ENCODE data around the gene OR8G5.
"Not testable (repeated sequence)": the region's sequence is repeated elsewhere in the genome, so short reads cannot be mapped to it uniquely, and the experiment has no call there.

Gene OR8G5

DNA sequence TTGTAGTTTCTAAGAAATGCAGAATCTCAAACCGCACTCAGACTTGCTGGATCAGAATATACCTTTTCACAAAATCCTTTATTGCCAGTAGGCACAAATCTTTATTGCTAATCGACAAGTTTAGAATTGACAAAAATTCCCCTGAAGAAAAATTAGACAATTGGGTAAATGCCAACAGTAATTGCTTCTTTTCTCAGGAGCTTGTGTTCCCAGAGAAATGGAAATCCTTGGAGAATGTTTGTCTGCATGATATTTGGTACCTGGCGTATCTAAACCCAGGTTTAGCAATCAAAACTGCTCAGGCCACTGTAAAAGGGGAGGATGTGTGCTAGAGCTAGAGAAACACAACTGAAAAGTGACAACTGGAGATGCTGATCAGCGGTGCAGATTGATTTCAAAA lies at the start of gene OR8G5:
TSS of gene OR8G5 (plus strand) at position 301 of the 400 bp plus-strand sequence. CDS start 8,556 bp downstream, outside the sequence.
- no peak for DNase-seq (ENCODE audit: low read depth)

DNA sequence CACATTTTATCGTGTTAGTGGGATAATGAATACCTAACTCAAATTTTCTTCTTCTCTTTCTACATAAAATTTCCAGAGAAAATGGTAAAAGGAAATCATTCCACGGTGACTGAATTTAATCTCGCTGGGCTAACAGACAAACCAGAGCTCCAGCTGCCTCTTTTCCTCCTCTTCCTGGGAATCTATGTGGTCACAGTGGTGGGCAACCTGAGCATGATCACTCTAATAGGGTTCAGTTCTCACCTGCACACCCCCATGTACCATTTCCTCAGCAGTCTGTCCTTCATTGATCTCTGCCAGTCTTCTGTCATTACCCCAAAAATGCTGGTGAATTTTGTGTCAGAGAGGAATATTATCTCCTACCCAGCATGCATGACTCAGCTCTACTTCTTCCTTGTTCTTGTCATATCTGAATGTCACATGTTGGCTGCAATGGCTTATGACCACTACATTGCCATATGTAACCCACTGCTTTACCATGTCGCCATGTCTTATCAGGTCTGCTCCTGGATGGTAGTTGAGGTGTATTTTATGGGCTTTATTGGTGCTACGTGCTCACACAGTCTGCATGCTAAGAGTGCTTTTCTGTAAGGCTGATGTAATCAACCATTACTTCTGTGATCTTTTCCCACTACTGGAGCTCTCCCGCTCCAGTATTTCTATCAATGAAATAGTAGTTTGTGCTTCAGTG lies 48.9 kb upstream of the OR8G5 start:
- DNase-seq (ENCODE audit: low read depth), result no peak

GRCh38 chr11:124209824-124210357 lies 46.3 kb upstream of the OR8G5 start:
- no peak for DNase-seq (ENCODE audit: low read depth)

DNA sequence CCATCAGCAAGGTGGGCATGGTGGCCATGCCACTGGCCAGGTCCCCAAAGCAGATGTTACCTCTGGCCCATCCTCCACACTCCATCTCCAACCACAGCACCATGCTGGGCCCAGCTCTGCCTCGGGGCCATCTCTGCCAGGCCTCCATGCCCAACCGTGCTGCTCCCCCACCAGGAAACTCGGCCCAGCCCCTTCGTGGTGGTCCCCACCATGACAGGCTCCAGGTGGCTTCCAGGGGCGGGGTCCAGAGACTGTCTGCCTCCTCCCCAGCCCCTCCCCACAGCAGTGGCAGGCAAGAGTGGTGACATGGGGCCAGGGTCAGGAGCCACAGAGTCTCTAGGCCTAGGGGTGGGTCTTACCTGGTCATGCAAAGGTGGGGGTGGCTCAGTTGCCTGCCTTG lies 45.8 kb upstream of the OR8G5 start:
- DNase-seq (ENCODE audit: low read depth), result no peak

- no peak for DNase-seq (ENCODE audit: low read depth)
Measured at GRCh38 chr11:124211321-124211720, 44.9 kb upstream of the OR8G5 start.

DNA sequence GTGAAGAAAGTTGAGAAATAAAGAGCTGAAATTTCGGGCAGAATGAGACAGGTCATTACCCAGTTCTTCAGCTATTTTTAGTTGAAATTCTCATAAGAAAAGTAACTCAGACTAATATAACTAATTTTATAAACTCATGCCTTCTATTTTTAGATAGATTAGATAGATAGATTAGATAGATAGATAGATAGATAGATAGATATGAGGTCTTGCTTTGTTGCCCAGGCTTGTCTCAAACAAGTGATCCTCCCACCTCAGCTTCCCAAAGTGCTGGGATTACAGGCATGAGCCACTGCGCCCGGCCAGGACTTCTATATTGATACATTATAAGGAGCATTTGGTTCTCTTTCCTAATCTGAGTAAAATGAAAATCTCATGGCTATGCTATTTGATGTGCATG lies 42.1 kb upstream of the OR8G5 start:
- no peak for DNase-seq (ENCODE audit: low read depth)

DNA sequence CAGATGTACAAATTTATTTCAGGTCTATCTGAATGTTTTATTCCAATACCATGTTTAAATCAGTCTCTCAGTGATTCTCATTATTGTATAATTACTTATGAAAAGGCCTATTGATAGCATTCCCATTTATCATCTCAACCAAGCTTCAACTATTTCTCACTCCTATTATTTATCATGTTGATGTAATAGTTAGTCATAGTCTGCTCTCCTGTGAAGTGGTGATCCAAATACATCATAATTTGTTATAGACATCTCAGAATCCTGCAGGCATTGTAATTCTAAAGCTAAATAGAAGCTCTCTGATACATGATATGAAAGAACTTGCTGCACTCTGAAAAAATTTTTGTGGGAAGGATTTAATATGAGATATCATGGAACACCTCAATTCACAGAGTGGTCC lies 37.0 kb upstream of the OR8G5 start:
- DNase-seq (ENCODE audit: low read depth), result no peak

DNA sequence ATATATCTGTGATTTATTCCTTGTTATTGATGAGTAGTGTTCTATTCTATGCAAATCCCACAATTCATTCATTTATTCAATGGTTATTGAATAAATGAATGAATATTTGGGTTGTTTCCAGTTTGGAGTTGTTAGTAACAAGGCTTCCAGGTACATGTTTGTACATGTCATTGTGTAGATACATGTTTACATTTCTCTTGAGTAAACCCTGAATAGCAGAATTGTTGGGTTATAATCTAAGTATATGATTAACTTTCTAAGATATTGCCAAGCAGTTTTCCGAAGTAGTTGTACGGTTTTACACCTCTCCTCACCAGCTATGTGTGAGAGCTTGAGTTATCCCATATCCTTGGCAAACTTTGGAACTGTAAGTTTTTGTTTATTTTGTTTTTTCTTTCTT lies 33.8 kb upstream of the OR8G5 start:
- no peak for DNase-seq (ENCODE audit: low read depth)

- not testable (repeated sequence) for DNase-seq (ENCODE audit: low read depth)
Measured at GRCh38 chr11:124224618-124225423, 31.4 kb upstream of the OR8G5 start.

GRCh38 chr11:124225471-124225870 lies 30.7 kb upstream of the OR8G5 start:
- no peak for DNase-seq (ENCODE audit: low read depth)

GRCh38 chr11:124233376-124233775 lies 22.8 kb upstream of the OR8G5 start:
- DNase-seq (ENCODE audit: low read depth), result no peak

- DNase-seq (ENCODE audit: low read depth), result no peak
Measured at GRCh38 chr11:124238512-124238911, 17.7 kb upstream of the OR8G5 start.

- no peak for DNase-seq (ENCODE audit: low read depth)
Measured at GRCh38 chr11:124240621-124241397, 15.4 kb upstream of the OR8G5 start, which contains the start of gene OR8G1. OR8G1 (plus strand) TSS chr11:124241095; CDS start chr11:124249676, 8,581 bp downstream.

DNA sequence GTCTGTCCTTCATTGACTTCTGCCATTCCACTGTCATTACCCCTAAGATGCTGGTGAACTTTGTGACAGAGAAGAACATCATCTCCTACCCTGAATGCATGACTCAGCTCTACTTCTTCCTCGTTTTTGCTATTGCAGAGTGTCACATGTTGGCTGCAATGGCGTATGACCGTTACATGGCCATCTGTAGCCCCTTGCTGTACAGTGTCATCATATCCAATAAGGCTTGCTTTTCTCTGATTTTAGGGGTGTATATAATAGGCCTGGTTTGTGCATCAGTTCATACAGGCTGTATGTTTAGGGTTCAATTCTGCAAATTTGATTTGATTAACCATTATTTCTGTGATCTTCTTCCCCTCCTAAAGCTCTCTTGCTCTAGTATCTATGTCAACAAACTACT lies 6.3 kb upstream of the OR8G5 start:
- not testable (repeated sequence) for DNase-seq (ENCODE audit: low read depth)

DNA sequence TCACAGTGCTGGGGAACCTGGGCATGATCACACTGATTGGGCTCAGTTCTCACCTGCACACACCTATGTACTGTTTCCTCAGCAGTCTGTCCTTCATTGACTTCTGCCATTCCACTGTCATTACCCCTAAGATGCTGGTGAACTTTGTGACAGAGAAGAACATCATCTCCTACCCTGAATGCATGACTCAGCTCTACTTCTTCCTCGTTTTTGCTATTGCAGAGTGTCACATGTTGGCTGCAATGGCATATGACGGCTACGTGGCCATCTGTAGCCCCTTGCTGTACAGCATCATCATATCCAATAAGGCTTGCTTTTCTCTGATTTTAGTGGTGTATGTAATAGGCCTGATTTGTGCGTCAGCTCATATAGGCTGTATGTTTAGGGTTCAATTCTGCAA lies 8.9 kb downstream of the OR8G5 start:
- DNase-seq (ENCODE audit: low read depth), result not testable (repeated sequence)

GRCh38 chr11:124270886-124271285 lies 14.7 kb downstream of the OR8G5 start:
- DNase-seq (ENCODE audit: low read depth), result not testable (repeated sequence)

DNA sequence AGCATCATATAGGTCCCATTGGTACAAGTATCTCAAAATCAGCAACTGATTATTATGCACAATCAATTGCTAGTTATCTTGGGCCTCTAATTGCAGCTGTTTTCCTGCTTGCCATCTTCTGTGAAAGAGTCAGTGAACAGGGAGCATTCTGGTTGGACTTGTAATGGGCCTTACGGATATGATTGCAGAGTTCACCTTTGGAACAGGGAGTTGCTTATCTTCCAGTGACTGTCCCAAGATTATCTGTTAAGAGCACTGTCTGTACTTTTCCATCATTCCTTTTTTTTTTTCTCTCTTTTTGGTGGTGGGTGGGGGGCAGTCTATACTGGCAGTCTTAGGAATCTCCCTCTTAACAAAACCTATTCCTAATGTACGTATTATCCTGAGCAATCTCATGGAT lies 17.8 kb downstream of the OR8G5 start:
- DNase-seq (ENCODE audit: low read depth), result no peak

GRCh38 chr11:124276081-124276480 lies 19.9 kb downstream of the OR8G5 start:
- no peak for DNase-seq (ENCODE audit: low read depth)

- DNase-seq (ENCODE audit: low read depth), result no peak
Measured at GRCh38 chr11:124277207-124277606, 21.0 kb downstream of the OR8G5 start.

GRCh38 chr11:124277804-124278203 lies 21.6 kb downstream of the OR8G5 start:
- no peak for DNase-seq (ENCODE audit: low read depth)

- DNase-seq (ENCODE audit: low read depth), result no peak
Measured at GRCh38 chr11:124278261-124278660, 22.1 kb downstream of the OR8G5 start.

GRCh38 chr11:124285610-124286344 lies 29.6 kb downstream of the OR8G5 start:
- DNase-seq (ENCODE audit: low read depth), result no peak

Data from activated T-cell treated with anti-CD3 and anti-CD28 coated beads for 24 hours (primary cell).